HepG2 (cell line): ENCODE data around the gene GTF3C5. TPM values are rescaled to one million over a fixed set of nuclear protein-coding genes. Genes with fewer than 3 reads are reported as not detected.

ENCODE experiments used
- ATAC-seq: fragments of 200-7000 bp; cut with Tn5 transposase; 3 replicates; pipeline ENCODE4 v1.9.1; 2020; ENCODE audit warnings: mild to moderate bottlenecking, moderate library complexity
- BruUV-seq: library from RNA; stranded (reverse); fragments of 400-500 nt; replicated peaks from 2 replicates; lab custom pipeline; 2021; lab: Mats Ljungman, UMichigan
- CTCF ChIA-PET: fragments of 300-600 bp; formaldehyde crosslinking; extraction: SDS; loops from one replicate; lab custom pipeline; 2021; ENCODE audit warnings: low total read pairs, inconsistent platforms, low intra/inter-chr PET ratio; lab: Yijun Ruan, JAX
- POLR2A ChIA-PET: fragments of 350-600 bp; sonication (Branson Sonifier 250); formaldehyde crosslinking; loops from one replicate; lab custom pipeline; 2020; ENCODE audit warnings: antibody characterized with exemption, inconsistent platforms; lab: Yijun Ruan, JAX
- DNase-seq: peaks from one replicate; pipeline ENCODE4 v3.0.0-alpha.2; 2015; ENCODE audit warnings: low spot score
- FAIRE-seq: peaks from 3 replicates; lab custom pipeline; 2011; peaks lifted over from hg19 to GRCh38; lab: Jason Lieb, UNC
- H2AFZ ChIP-seq: one replicate; pipeline ENCODE4 v1.6.1; 2011; ENCODE audit warnings: low read length, inconsistent platforms
- H3K27ac ChIP-seq: fragments of 300-600 bp; 3 replicates; pipeline ENCODE4 v1.8.0; 2011; ENCODE audit warnings: mixed run types, mild to moderate bottlenecking, mixed read lengths, low read length, inconsistent platforms; ENCODE audit not compliant: insufficient read depth; ENCODE audit errors: extremely low read length
- H3K27me3 ChIP-seq, 2 experiments: fragments of 200-600 bp in 1 of 2; 2 replicates in 1 of 2; 3 replicates in 1 of 2; pipeline versions ENCODE4 v1.6.0 to v1.8.0; 2011; ENCODE audit warnings: low read length in 2 of 2, mild to moderate bottlenecking in 2 of 2, moderate library complexity in 2 of 2, inconsistent platforms in 1 of 2; ENCODE audit not compliant: insufficient read depth in 2 of 2, control insufficient read depth in 1 of 2
- H3K36me3 ChIP-seq, 2 experiments: fragments of 200-600 bp in 1 of 2; replicated peaks in 1 of 2; 2 replicates in 1 of 2; 3 replicates in 1 of 2; pipeline versions ENCODE4 v1.5.1 to v1.8.0; 2011; ENCODE audit warnings: low read length in 2 of 2, inconsistent platforms in 1 of 2; ENCODE audit not compliant: insufficient read depth in 2 of 2, control insufficient read depth in 1 of 2
- H3K4me1 ChIP-seq: 2 replicates; pipeline ENCODE4 v1.5.1; 2012; ENCODE audit warnings: low read length, inconsistent platforms; ENCODE audit not compliant: insufficient read depth
- H3K4me2 ChIP-seq: 2 replicates; pipeline ENCODE4 v1.6.0; 2011; ENCODE audit warnings: low read depth, low read length, inconsistent platforms
- H3K4me3 ChIP-seq, 3 experiments: fragments of 200-600 bp in 1 of 3; sonication (generic), shearing (Covaris generic) in 1 of 3; replicated peaks in 1 of 3; 2 replicates each; pipeline ENCODE4 v1.5.1; 2011 to 2016; ENCODE audit warnings: low read length in 3 of 3, inconsistent platforms in 2 of 3, low read depth in 2 of 3, mild to moderate bottlenecking in 2 of 3, control low read depth in 1 of 3, mixed read lengths in 1 of 3; ENCODE audit not compliant: insufficient read depth in 1 of 3
- H3K79me2 ChIP-seq: one replicate; pipeline ENCODE4 v1.6.1; 2011; ENCODE audit warnings: low read length, inconsistent platforms; ENCODE audit not compliant: insufficient read depth
- H3K9ac ChIP-seq: 2 replicates; pipeline ENCODE4 v1.6.0; 2011; ENCODE audit warnings: mild to moderate bottlenecking, low read depth, low read length, inconsistent platforms; ENCODE audit not compliant: insufficient read depth
- H3K9me3 ChIP-seq: 2 replicates; pipeline ENCODE4 v1.5.1; 2012; ENCODE audit warnings: mild to moderate bottlenecking, low read length
- H4K20me1 ChIP-seq: 2 replicates; pipeline ENCODE4 v1.6.0; 2011; ENCODE audit warnings: inconsistent platforms, mild to moderate bottlenecking, low read length, moderate library complexity; ENCODE audit not compliant: insufficient read depth
- AGO2 ChIP-seq: fragments of 200-400 bp; formaldehyde crosslinking; optimal IDR thresholded peaks from 2 replicates; pipeline ENCODE3; 2017; ENCODE audit warnings: mild to moderate bottlenecking, low read depth, low read length, moderate library complexity
- FOXC1 ChIP-seq: sonication (generic); formaldehyde crosslinking; IDR thresholded peaks from 2 replicates; pipeline ENCODE4 v1.8.0; 2022; ENCODE audit warnings: mild to moderate bottlenecking, missing genetic modification reagents, borderline replicate concordance
- GZF1 ChIP-seq: sonication (generic); formaldehyde crosslinking; IDR thresholded peaks from 2 replicates; pipeline ENCODE4 v1.5.1; 2020; ENCODE audit warnings: mild to moderate bottlenecking, missing genetic modification reagents
- IKZF4 ChIP-seq: sonication (generic); formaldehyde crosslinking; IDR thresholded peaks from 2 replicates; pipeline ENCODE4 v1.5.1; 2020; ENCODE audit warnings: borderline replicate concordance, mild to moderate bottlenecking, low read depth, missing genetic modification reagents; ENCODE audit errors: not compliant biosample characterization
- IRF2 ChIP-seq: IDR thresholded peaks from 2 replicates; pipeline ENCODE4 v1.6.1; 2018; ENCODE audit warnings: missing genetic modification reagents, missing compliant biosample characterization
- MEIS1 ChIP-seq: sonication (generic); formaldehyde crosslinking; IDR thresholded peaks from 2 replicates; pipeline ENCODE4 v1.9.0; 2021; ENCODE audit warnings: mild to moderate bottlenecking, missing genetic modification reagents, moderate library complexity, borderline replicate concordance
- NFE2L2 ChIP-seq: fragments of 150-350 bp; IDR thresholded peaks from 2 replicates; pipeline ENCODE4 v1.6.1; 2014; ENCODE audit warnings: low read length
- PAWR ChIP-seq: sonication (generic); formaldehyde crosslinking; IDR thresholded peaks from 2 replicates; pipeline ENCODE4 v1.4.0; 2020; ENCODE audit warnings: missing genetic modification reagents, mild to moderate bottlenecking, borderline replicate concordance
- ZBTB46 ChIP-seq: sonication (generic); formaldehyde crosslinking; IDR thresholded peaks from 2 replicates; pipeline ENCODE4 v1.4.0; 2020; ENCODE audit warnings: mild to moderate bottlenecking, missing genetic modification reagents, borderline replicate concordance
- ZNF10 ChIP-seq: sonication (generic); formaldehyde crosslinking; IDR thresholded peaks from 2 replicates; pipeline ENCODE4 v1.4.0; 2020; ENCODE audit warnings: mild to moderate bottlenecking, low read depth, missing genetic modification reagents, borderline replicate concordance
- ZNF318 ChIP-seq: sonication (generic); formaldehyde crosslinking; IDR thresholded peaks from 2 replicates; pipeline ENCODE4 v1.4.0; 2020; ENCODE audit warnings: mild to moderate bottlenecking, missing genetic modification reagents
- WGBS: methylation state at CpG from one replicate; pipeline ENCODE4 v1.1.6; 2017; ENCODE audit warnings: low lambda C conversion rate; 5-methylcytosine and 5-hydroxymethylcytosine counted together
- in situ Hi-C: cut with HindIII; loops from 2 replicates; pipeline ENCODE4 v1.10.0; 2017; ENCODE audit warnings: low pct_unique_long_range_greater_than_20kb; ENCODE audit not compliant: extremely low pct_ligation_motif_present
- intact Hi-C: fragments of 100-400 bp; cut with micrococcal nuclease; formaldehyde crosslinking; loops from one replicate; pipeline ENCODE4 v1.10.0; 2022; ENCODE audit not compliant: unreplicated experiment
- polyA plus RNA-seq, 8 experiments: library from polyadenylated mRNA; depleted of rRNA in 3 of 8; stranded (reverse) in 7 of 8; unstranded in 1 of 8; fragments of >200 nt; fragmentation: Illumina TruSeq in 4 of 8; extraction: Trizol in 4 of 8; gene quantifications; 2 replicates each; pipeline versions ENCODE4 v1.2.1 to v1.2.3, GENCODE V29; 2011 to 2016; ENCODE audit warnings: low read depth in 4 of 8, missing spikeins in 1 of 8, mixed read lengths in 1 of 8; ENCODE audit not compliant: insufficient read depth in 1 of 8
- total RNA-seq, 5 experiments: library from RNA; depleted of rRNA; stranded (reverse); fragments of >200 nt; fragmentation: Illumina TruSeq; extraction: Trizol; gene quantifications; 2 replicates each; pipeline ENCODE4 v1.2.3, GENCODE V29; 2016; ENCODE audit warnings: low read depth in 1 of 5

Gene GTF3C5
- total and polyA plus RNA-seq, 2 of the 13 experiments (the other 11 are each of a cell fraction or from before 2014, with no cell fraction given), result 66.9 to 92.6 TPM

GRCh38 chr9:133029994-133030316 is 842 bp upstream of the GTF3C5 start:
- peaks cover 4% of the 10 kb centered on the region; the same call in 1 of the 2 replicates for H4K20me1 ChIP-seq
- ChIA-PET POLR2A (interaction anchor here (0.6 to 2.3 kb wide), 33 partner anchors 8 to 1135 kb away, joined by 3 to 27 read pairs (median 5); partner anchors contain the start of genes CACFD1, DDX31, GTF3C4 and SETX), CTCF (no interaction called here)
- DNase-seq (no peak), ATAC-seq (no peak; the same call in 2 of the 3 replicates), FAIRE-seq (no peak)
- H3K27ac ChIP-seq, result peak overlapping the region; percentile 76
- H3K9me3 ChIP-seq, result no peaks in the 10 kb centered on the region
- peaks cover 43% of the 10 kb centered on the region for H3K79me2 ChIP-seq
- peak overlapping the region; percentile 85 for H3K4me2 ChIP-seq
- intact Hi-C loops (loop anchor here (5.0 kb wide), 1 partner anchor 117 kb away; no protein-coding TSS in a partner anchor), in situ Hi-C loops (no loop called here)
- WGBS, result no CpG with 5 or more reads among the region's 28 CpGs
- H3K27me3 ChIP-seq, result no peaks in the 10 kb centered on the region; a peak in 1 of 5 replicates
- peaks cover 42% of the 10 kb centered on the region for H3K4me1 ChIP-seq
- H3K4me3 ChIP-seq, result peak overlapping the region; percentile 93 to 99 (median 95)
- peak overlapping the region; percentile 93 for H3K9ac ChIP-seq
- H2AFZ ChIP-seq, result no peak overlapping the region
- peaks cover 2 to 7% of the 10 kb centered on the region in 2 experiments; a peak in 4 of 5 replicates for H3K36me3 ChIP-seq
- BruUV-seq, result TSS peak; percentile 97
- TF ChIP-seq PAWR (CRISPR knock-in tag), result no peak
- no peak for TF ChIP-seq GZF1 (CRISPR knock-in tag)
- TF ChIP-seq NFE2L2, result no peak
- TF ChIP-seq IRF2 (CRISPR knock-in tag), result no peak
- TF ChIP-seq ZNF10 (CRISPR knock-in tag), result no peak
- TF ChIP-seq ZNF318 (CRISPR knock-in tag), result no peak
- TF ChIP-seq FOXC1 (CRISPR knock-in tag), result no peak
- no peak for TF ChIP-seq ZBTB46 (CRISPR knock-in tag)
- TF ChIP-seq IKZF4 (CRISPR knock-in tag), result no peak
- TF ChIP-seq AGO2, result peak; percentile 71
- TF ChIP-seq MEIS1 (CRISPR knock-in tag), result no peak
